SU-DHL-6 (cell line): ENCODE results near the gene ERMAP.

ENCODE experiments used
- EZH2phosphoT487 ChIP-seq: fragments of 200-600 bp; sonication (generic), shearing (Covaris generic); conservative IDR thresholded peaks from 2 replicates; pipeline ENCODE4 v1.6.1; 2018; ENCODE audit warnings: mild to moderate bottlenecking, antibody characterized with exemption, low read length, moderate library complexity, mixed read lengths
- TF ChIP-seq, protein P1 (sequence below): fragments of 200-600 bp; sonication (generic); IDR thresholded peaks from one replicate; pipeline ENCODE4 v1.5.1; 2017; ENCODE audit warnings: antibody characterized with exemption, mild to moderate bottlenecking, low read length, moderate library complexity; ENCODE audit not compliant: insufficient read depth, poor library complexity, severe bottlenecking

DNA sequence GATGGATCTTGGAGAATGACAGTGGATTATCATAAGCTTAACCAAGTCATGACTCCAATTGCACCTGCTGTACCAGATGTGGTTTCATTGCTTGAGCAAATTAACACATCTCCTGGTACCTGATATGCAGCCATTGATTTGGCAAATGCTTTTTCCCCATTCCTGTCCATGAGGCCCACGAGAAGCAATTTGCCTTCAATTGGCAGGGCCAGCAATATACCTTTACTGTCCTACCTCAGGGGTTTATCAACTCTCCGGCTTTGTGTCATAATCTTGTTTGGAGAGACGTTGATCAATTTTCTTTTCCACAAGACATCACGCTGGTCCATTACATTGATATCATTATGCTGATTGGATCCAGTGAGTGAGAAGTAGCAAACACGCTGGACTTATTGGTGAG is 49.6 kb downstream of the ERMAP start:
- TF ChIP-seq, protein P1, sequence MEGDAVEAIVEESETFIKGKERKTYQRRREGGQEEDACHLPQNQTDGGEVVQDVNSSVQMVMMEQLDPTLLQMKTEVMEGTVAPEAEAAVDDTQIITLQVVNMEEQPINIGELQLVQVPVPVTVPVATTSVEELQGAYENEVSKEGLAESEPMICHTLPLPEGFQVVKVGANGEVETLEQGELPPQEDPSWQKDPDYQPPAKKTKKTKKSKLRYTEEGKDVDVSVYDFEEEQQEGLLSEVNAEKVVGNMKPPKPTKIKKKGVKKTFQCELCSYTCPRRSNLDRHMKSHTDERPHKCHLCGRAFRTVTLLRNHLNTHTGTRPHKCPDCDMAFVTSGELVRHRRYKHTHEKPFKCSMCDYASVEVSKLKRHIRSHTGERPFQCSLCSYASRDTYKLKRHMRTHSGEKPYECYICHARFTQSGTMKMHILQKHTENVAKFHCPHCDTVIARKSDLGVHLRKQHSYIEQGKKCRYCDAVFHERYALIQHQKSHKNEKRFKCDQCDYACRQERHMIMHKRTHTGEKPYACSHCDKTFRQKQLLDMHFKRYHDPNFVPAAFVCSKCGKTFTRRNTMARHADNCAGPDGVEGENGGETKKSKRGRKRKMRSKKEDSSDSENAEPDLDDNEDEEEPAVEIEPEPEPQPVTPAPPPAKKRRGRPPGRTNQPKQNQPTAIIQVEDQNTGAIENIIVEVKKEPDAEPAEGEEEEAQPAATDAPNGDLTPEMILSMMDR, result no peak
- no peak for TF ChIP-seq EZH2phosphoT487
